ENCODE measurements around the gene TMTC2. TPM values are rescaled to one million over a fixed set of nuclear protein-coding genes. Genes with fewer than 3 reads are reported as not detected.

Gene TMTC2
- total and polyA plus RNA-seq, 2 experiments from 2014 or later, result 1.5 to 12.0 TPM

DNA sequence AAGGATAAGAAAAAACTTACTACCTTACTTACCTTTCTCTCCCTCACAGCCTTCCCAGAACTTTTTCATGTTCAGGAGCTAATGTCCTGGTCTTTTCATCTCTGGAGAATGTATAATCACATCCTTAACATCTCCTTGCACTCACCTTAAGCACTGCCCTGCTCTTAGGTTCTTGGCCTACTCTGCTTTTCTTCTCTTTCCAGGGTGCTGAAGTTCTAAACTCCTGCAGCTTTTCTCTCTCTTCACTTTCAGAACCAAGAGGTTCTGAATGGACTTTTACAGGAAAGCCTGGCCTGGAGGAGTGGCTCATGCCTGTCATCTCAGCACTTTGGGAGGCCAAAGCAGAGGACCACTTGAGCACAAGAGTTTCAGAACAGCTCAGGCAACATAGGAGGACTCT, 101.9 kb downstream of the TMTC2 start:
- Histone ChIP-seq H3K4me3 (no peak overlapping the region), H2AFZ (no peak overlapping the region), H3K27ac (no peak overlapping the region), H3K9me2 (replicated peaks; ENCODE audit: insufficient read depth) (no peaks in the 10 kb centered on the region), H3K79me2 (no peaks in the 10 kb centered on the region), H3K27me3 (no peaks in the 10 kb centered on the region), H3K4me2 (no peak overlapping the region), H3K4me1 (ENCODE audit: insufficient read depth) (no peaks in the 10 kb centered on the region), H3K9me3 (ENCODE audit: low read depth) (no peaks in the 10 kb centered on the region), H3K36me3 (replicated peaks; ENCODE audit: insufficient read depth, low read depth) (no peaks in the 10 kb centered on the region), H4K20me1 (ENCODE audit: insufficient read depth, poor library complexity, severe bottlenecking) (no peaks in the 10 kb centered on the region)
- DNase-seq (ENCODE audit: low spot score), result no peak
- no peak for TF ChIP-seq EZH2phosphoT487 (IDR thresholded peaks at IDR 0.05; ENCODE audit: low read depth, severe bottlenecking, unreplicated experiment)
- no peak for TF ChIP-seq EZH2 (IDR thresholded peaks at IDR 0.05; ENCODE audit: borderline replicate concordance)
- TF ChIP-seq CTCF (IDR thresholded peaks at IDR 0.05; ENCODE audit: poor library complexity), result no peak

DNA sequence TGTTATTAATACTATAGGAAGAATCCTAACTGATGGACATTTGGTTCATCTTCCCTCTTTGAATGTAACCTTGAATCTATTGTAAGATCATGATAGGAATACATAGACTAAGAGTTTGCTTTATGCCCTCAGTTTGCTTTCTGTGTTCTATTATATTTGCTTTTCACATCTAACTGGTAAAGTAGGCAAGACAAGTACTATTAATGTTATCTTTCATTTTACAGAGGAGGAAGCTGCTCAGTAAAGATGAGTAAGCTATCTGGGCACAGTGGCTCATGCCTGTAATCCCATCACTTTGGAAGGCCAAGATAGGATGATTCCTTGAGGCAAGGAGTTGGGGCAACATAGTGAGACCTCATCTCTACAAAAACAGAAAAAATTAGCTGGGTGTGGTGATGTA, 103.0 kb downstream of the TMTC2 start:
- Histone ChIP-seq H2AFZ (no peak overlapping the region), H3K4me2 (no peak overlapping the region), H3K9me3 (ENCODE audit: low read depth) (no peaks in the 10 kb centered on the region), H3K79me2 (no peaks in the 10 kb centered on the region), H3K4me1 (ENCODE audit: insufficient read depth) (no peaks in the 10 kb centered on the region), H3K27ac (no peak overlapping the region), H3K9me2 (replicated peaks; ENCODE audit: insufficient read depth) (no peaks in the 10 kb centered on the region), H3K4me3 (no peak overlapping the region), H3K36me3 (replicated peaks; ENCODE audit: insufficient read depth, low read depth) (no peaks in the 10 kb centered on the region), H4K20me1 (ENCODE audit: insufficient read depth, poor library complexity, severe bottlenecking) (no peaks in the 10 kb centered on the region), H3K27me3 (no peaks in the 10 kb centered on the region)
- DNase-seq (ENCODE audit: low spot score), result no peak
- TF ChIP-seq EZH2 (IDR thresholded peaks at IDR 0.05; ENCODE audit: borderline replicate concordance), result no peak
- no peak for TF ChIP-seq CTCF (IDR thresholded peaks at IDR 0.05; ENCODE audit: poor library complexity)
- TF ChIP-seq EZH2phosphoT487 (IDR thresholded peaks at IDR 0.05; ENCODE audit: low read depth, severe bottlenecking, unreplicated experiment), result no peak

DNA sequence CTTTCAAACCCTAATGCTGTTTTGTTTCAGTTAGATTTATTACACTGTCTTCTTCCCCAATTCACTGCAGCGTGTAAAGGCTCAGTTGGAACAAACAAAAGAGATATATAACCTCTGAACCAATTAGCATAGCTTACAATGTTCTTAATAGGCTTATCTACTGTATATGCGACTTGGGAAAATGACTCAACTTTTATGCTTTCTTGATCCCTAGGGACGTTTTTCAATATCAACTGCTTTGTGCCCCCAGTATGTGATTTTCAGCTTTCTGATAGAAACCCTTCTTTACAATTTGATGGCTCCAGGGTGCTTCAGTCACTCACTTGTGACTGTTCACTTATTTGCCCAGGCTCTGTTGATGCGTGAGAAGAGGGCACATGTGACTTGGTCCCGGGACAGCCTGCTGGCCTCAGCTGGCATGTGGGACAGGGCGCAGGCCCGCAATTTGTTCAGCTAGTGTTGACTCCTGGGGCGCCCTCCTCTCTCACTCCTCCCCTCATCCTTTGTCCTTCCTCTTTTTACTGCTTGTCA, 107.1 kb downstream of the TMTC2 start:
- Histone ChIP-seq H3K4me1 (ENCODE audit: insufficient read depth) (no peaks in the 10 kb centered on the region), H3K27me3 (no peaks in the 10 kb centered on the region), H3K27ac (no peak overlapping the region), H4K20me1 (ENCODE audit: insufficient read depth, poor library complexity, severe bottlenecking) (no peaks in the 10 kb centered on the region), H3K4me2 (no peak overlapping the region), H3K79me2 (no peaks in the 10 kb centered on the region), H2AFZ (no peak overlapping the region), H3K36me3 (replicated peaks; ENCODE audit: insufficient read depth, low read depth) (no peaks in the 10 kb centered on the region), H3K9me2 (replicated peaks; ENCODE audit: insufficient read depth) (no peaks in the 10 kb centered on the region), H3K9me3 (ENCODE audit: low read depth) (no peaks in the 10 kb centered on the region), H3K4me3 (no peak overlapping the region)
- no peak for TF ChIP-seq CTCF (IDR thresholded peaks at IDR 0.05; ENCODE audit: poor library complexity)
- no peak for TF ChIP-seq EZH2phosphoT487 (IDR thresholded peaks at IDR 0.05; ENCODE audit: low read depth, severe bottlenecking, unreplicated experiment)
- no peak for TF ChIP-seq EZH2 (IDR thresholded peaks at IDR 0.05; ENCODE audit: borderline replicate concordance)
- 80% methylated on average over 8 of the region's 8 CpGs for WGBS (ENCODE audit: low lambda C conversion rate, missing lambda C conversion rate)
- DNase-seq (ENCODE audit: low spot score), result no peak

GRCh38 chr12:82797480-82797879, 110.8 kb downstream of the TMTC2 start:
- DNase-seq (ENCODE audit: low spot score), result no peak
- H3K4me2 ChIP-seq, result no peak overlapping the region
- H3K4me1 ChIP-seq (ENCODE audit: insufficient read depth), result no peaks in the 10 kb centered on the region
- H3K36me3 ChIP-seq (replicated peaks; ENCODE audit: insufficient read depth, low read depth), result no peaks in the 10 kb centered on the region
- no peak overlapping the region for H2AFZ ChIP-seq
- no peaks in the 10 kb centered on the region for H3K9me2 ChIP-seq (replicated peaks; ENCODE audit: insufficient read depth)
- no peaks in the 10 kb centered on the region for H3K27me3 ChIP-seq
- TF ChIP-seq CTCF (IDR thresholded peaks at IDR 0.05; ENCODE audit: poor library complexity), result no peak
- no peak for TF ChIP-seq EZH2 (IDR thresholded peaks at IDR 0.05; ENCODE audit: borderline replicate concordance)
- no peak for TF ChIP-seq EZH2phosphoT487 (IDR thresholded peaks at IDR 0.05; ENCODE audit: low read depth, severe bottlenecking, unreplicated experiment)
- no peaks in the 10 kb centered on the region for H3K9me3 ChIP-seq (ENCODE audit: low read depth)
- H3K27ac ChIP-seq, result no peak overlapping the region
- H4K20me1 ChIP-seq (ENCODE audit: insufficient read depth, poor library complexity, severe bottlenecking), result no peaks in the 10 kb centered on the region
- H3K4me3 ChIP-seq, result no peak overlapping the region
- H3K79me2 ChIP-seq, result no peaks in the 10 kb centered on the region
- WGBS (ENCODE audit: low lambda C conversion rate, missing lambda C conversion rate), result 93% methylated on average over 4 of the region's 4 CpGs

Data from hepatocyte (in vitro differentiated cells).